Caco-2 (cell line): ENCODE measurements around the gene RTF2. TPM values are rescaled to one million over a fixed set of nuclear protein-coding genes. Genes with fewer than 3 reads are reported as not detected.

Experiments used
- BruUV-seq: library from RNA; stranded (reverse); fragments of 400-500 nt; replicated peaks from 2 replicates; lab custom pipeline; 2021; lab: Mats Ljungman, UMichigan
- CTCF ChIA-PET: fragments of 300-600 bp; sonication (Branson Sonifier 250); formaldehyde crosslinking; loops from one replicate; lab custom pipeline; 2022; ENCODE audit warnings: antibody characterized with exemption; lab: Charles Lee
- POLR2A ChIA-PET: fragments of 300-600 bp; sonication (Branson Sonifier 250); formaldehyde crosslinking; loops from one replicate; lab custom pipeline; 2022; ENCODE audit warnings: antibody characterized with exemption; lab: Charles Lee
- DNase-seq, 2 experiments: peaks; one replicate each; pipeline versions ENCODE4 v3.0.0 to v3.0.0-alpha.2; 2020 to 2022
- H3K27me3 ChIP-seq: replicated peaks from 2 replicates; pipeline ENCODE4 v1.6.0; 2011; ENCODE audit warnings: low read length; ENCODE audit not compliant: control insufficient read depth, insufficient read depth
- H3K36me3 ChIP-seq: 2 replicates; pipeline ENCODE4 v1.5.1; 2011; ENCODE audit warnings: low read length; ENCODE audit not compliant: control insufficient read depth, insufficient read depth
- H3K4me1 ChIP-seq: fragments of 250-450 bp; sonication (Bioruptor Pico); 2 replicates; pipeline ENCODE4 v1.5.1; 2020; ENCODE audit warnings: mild to moderate bottlenecking
- H3K4me3 ChIP-seq: 2 replicates; pipeline ENCODE4 v1.5.1; 2011; ENCODE audit warnings: low read depth, mild to moderate bottlenecking, control low read depth, low read length
- H3K9me3 ChIP-seq: fragments of 250-450 bp; sonication (Bioruptor Pico); 2 replicates; pipeline ENCODE4 v1.5.1; 2020; ENCODE audit warnings: mild to moderate bottlenecking, moderate library complexity
- H3K27ac Mint-ChIP-seq: one replicate; pipeline ENCODE4 v1.8.0; 2022; ENCODE audit warnings: mixed read lengths; ENCODE audit not compliant: unreplicated experiment
- H3K27me3 Mint-ChIP-seq: one replicate; pipeline ENCODE4 v1.8.0; 2022; ENCODE audit warnings: mixed read lengths; ENCODE audit not compliant: insufficient read depth, unreplicated experiment
- H3K36me3 Mint-ChIP-seq: one replicate; pipeline ENCODE4 v1.8.0; 2022; ENCODE audit warnings: mild to moderate bottlenecking, mixed read lengths; ENCODE audit not compliant: insufficient read depth, unreplicated experiment
- H3K4me1 Mint-ChIP-seq: one replicate; pipeline ENCODE4 v1.8.0; 2022; ENCODE audit warnings: low read depth, mixed read lengths; ENCODE audit not compliant: unreplicated experiment
- H3K4me3 Mint-ChIP-seq: one replicate; pipeline ENCODE4 v1.8.0; 2022; ENCODE audit warnings: mild to moderate bottlenecking, moderate library complexity, mixed read lengths; ENCODE audit not compliant: unreplicated experiment
- H3K9me3 Mint-ChIP-seq: one replicate; pipeline ENCODE4 v1.8.0; 2022; ENCODE audit warnings: mixed read lengths; ENCODE audit not compliant: unreplicated experiment
- intact Hi-C: fragments of 100-400 bp; cut with micrococcal nuclease; formaldehyde crosslinking; loops from one replicate; pipeline ENCODE4 v1.10.0; 2022; ENCODE audit not compliant: unreplicated experiment
- total RNA-seq: library from RNA; stranded (reverse); gene quantifications from 2 replicates; pipeline ENCODE4 v1.2.3, GENCODE V29; 2022
- TF ChIP-seq, protein P1 (sequence below), 2 experiments: fragments of 200-600 bp in 1 of 2; IDR thresholded peaks; 1 replicate in 1 of 2; 2 replicates in 1 of 2; pipeline versions ENCODE4 v1.5.1 to v1.8.0; 2011 to 2022; ENCODE audit warnings: antibody characterized with exemption in 1 of 2, control low read depth in 1 of 2, inconsistent platforms in 1 of 2, low read depth in 1 of 2, low read length in 1 of 2, mild to moderate bottlenecking in 1 of 2, moderate library complexity in 1 of 2; ENCODE audit not compliant: insufficient read depth in 1 of 2, severe bottlenecking in 1 of 2, unreplicated experiment in 1 of 2

The RTF2 gene
- total RNA-seq, 1 experiment from 2014 or later = 157 TPM

DNA sequence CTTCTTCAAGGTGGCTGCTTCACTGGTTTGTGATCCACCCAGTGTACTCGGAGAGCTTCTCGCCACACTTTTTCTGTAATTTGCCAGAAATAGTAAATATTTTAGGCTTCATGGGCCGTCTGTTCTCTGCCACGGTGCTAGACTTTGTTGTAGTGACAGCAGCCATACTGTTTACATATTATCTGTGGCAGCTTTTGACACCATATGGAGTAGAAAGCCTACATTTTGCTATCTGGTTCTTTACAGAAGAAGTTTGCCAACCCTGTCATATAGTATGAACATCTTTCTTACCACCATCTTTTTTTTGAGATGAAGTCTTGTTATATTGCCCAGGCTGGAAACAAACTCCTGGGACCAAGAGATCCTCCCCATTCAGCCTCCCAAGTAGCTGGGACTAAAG, 97.1 kb downstream of the RTF2 start:
- Mint-ChIP-seq H3K4me3 (no peak overlapping the region), H3K36me3 (peaks cover 6% of the 10 kb centered on the region), H3K4me1 (peaks cover 11% of the 10 kb centered on the region), H3K9me3 (peaks cover 7% of the 10 kb centered on the region), H3K27me3 (no peaks in the 10 kb centered on the region), H3K27ac (no peak overlapping the region)
- BruUV-seq = no TSS peak
- H3K36me3 ChIP-seq = no peaks in the 10 kb centered on the region
- TF ChIP-seq, protein P1, sequence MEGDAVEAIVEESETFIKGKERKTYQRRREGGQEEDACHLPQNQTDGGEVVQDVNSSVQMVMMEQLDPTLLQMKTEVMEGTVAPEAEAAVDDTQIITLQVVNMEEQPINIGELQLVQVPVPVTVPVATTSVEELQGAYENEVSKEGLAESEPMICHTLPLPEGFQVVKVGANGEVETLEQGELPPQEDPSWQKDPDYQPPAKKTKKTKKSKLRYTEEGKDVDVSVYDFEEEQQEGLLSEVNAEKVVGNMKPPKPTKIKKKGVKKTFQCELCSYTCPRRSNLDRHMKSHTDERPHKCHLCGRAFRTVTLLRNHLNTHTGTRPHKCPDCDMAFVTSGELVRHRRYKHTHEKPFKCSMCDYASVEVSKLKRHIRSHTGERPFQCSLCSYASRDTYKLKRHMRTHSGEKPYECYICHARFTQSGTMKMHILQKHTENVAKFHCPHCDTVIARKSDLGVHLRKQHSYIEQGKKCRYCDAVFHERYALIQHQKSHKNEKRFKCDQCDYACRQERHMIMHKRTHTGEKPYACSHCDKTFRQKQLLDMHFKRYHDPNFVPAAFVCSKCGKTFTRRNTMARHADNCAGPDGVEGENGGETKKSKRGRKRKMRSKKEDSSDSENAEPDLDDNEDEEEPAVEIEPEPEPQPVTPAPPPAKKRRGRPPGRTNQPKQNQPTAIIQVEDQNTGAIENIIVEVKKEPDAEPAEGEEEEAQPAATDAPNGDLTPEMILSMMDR (IDR thresholded peaks at IDR 0.05; ENCODE audit: insufficient read depth in 1 of 2, low read depth in 1 of 2, low read length in 1 of 2, severe bottlenecking in 1 of 2, unreplicated experiment in 1 of 2) = no peak
- H3K9me3 ChIP-seq = no peaks in the 10 kb centered on the region
- DNase-seq = no peak
- peaks cover 10% of the 10 kb centered on the region for H3K4me1 ChIP-seq
- intact Hi-C loops = no loop called here
- ChIA-PET POLR2A (interaction anchor here (0.9 kb wide), 1 partner anchor 14 kb away, joined by 3 read pairs; no protein-coding TSS in a partner anchor), CTCF (interaction anchor here (2.2 kb wide), 1 partner anchor 13 kb away, joined by 12 read pairs; no protein-coding TSS in a partner anchor)
- no peaks in the 10 kb centered on the region for H3K27me3 ChIP-seq
- no peak overlapping the region for H3K4me3 ChIP-seq

DNA sequence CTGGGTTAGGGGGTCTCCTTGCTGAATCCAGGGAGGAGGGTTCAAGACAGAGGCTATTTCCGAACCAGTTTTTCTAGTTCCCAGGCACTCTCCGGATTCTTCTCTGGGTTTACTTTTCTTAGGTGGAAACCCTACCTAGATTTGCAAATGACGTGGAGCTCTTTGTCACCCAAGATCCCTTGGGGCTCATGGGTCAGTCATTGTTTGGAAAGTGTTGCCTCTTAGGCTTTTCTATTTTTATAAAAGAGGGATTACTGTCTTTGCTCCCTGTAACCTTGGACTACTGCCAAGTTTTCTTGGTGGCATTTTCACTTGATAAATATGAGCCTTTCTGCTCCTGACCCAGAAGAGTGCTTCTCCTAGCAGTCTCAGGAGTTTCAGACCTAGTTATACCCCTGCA, 98.2 kb downstream of the RTF2 start:
- POLR2A ChIA-PET = interaction anchor here (0.6 to 0.8 kb wide), 2 partner anchors 13 to 492 kb away, joined by 3 read pairs; no protein-coding TSS in a partner anchor
- Mint-ChIP-seq H3K9me3 (peaks cover 12% of the 10 kb centered on the region), H3K27me3 (no peaks in the 10 kb centered on the region), H3K4me1 (peaks cover 11% of the 10 kb centered on the region), H3K36me3 (peaks cover 6% of the 10 kb centered on the region), H3K4me3 (no peak overlapping the region), H3K27ac (peak overlapping the region; percentile 69)
- intact Hi-C loops = no loop called here
- TF ChIP-seq, protein P1 (IDR thresholded peaks at IDR 0.05; ENCODE audit: insufficient read depth in 1 of 2, low read depth in 1 of 2, low read length in 1 of 2, severe bottlenecking in 1 of 2, unreplicated experiment in 1 of 2) = no peak
- no peak overlapping the region for H3K4me3 ChIP-seq
- peak in 1 of 2 experiments; percentile 53 for DNase-seq
- H3K27me3 ChIP-seq = no peaks in the 10 kb centered on the region
- H3K36me3 ChIP-seq = no peaks in the 10 kb centered on the region
- no TSS peak for BruUV-seq
- peaks cover 10% of the 10 kb centered on the region for H3K4me1 ChIP-seq
- CTCF ChIA-PET = interaction anchor here (0.5 to 2.2 kb wide), 5 partner anchors 12 to 365 kb away, joined by 3 to 12 read pairs (median 6); no protein-coding TSS in a partner anchor
- H3K9me3 ChIP-seq = no peaks in the 10 kb centered on the region

Other genes with a start within 250 kb of the RTF2 start
- not detected in 2 replicates for gene MC3R, start 219.9 kb upstream of the RTF2 start, total RNA-seq
- 20.5 and 21.1 TPM in 2 replicates for gene FAM210B, start 109.7 kb upstream of the RTF2 start, total RNA-seq
- gene AURKA, start 76.4 kb upstream of the RTF2 start, total RNA-seq = 216 and 233 TPM in 2 replicates
- 97.0 and 101 TPM in 2 replicates for gene CSTF1, start 76.0 kb upstream of the RTF2 start, total RNA-seq
- gene CASS4, start 56.4 kb upstream of the RTF2 start, total RNA-seq = 0.64 and 0.67 TPM in 2 replicates
- gene FAM209A, start 56.1 kb downstream of the RTF2 start, total RNA-seq = 0.57 and 1.2 TPM in 2 replicates
- gene FAM209B, start 64.6 kb downstream of the RTF2 start, total RNA-seq = not detected in 2 replicates
- gene TFAP2C, start 160.7 kb downstream of the RTF2 start, total RNA-seq = 25.3 and 27.9 TPM in 2 replicates